Activated naive CD8-positive, alpha-beta T cell treated with anti-CD3 and anti-CD28 coated beads, Interleukin-2, amount 50 U/mL, for 16 hours (primary cell): ENCODE measurements around the gene LRRC70.

Source experiments
- DNase-seq: peaks from one replicate; pipeline ENCODE4 v3.0.0-alpha.2; 2020; ENCODE audit warnings: low read depth, low spot score

Gene LRRC70

DNA sequence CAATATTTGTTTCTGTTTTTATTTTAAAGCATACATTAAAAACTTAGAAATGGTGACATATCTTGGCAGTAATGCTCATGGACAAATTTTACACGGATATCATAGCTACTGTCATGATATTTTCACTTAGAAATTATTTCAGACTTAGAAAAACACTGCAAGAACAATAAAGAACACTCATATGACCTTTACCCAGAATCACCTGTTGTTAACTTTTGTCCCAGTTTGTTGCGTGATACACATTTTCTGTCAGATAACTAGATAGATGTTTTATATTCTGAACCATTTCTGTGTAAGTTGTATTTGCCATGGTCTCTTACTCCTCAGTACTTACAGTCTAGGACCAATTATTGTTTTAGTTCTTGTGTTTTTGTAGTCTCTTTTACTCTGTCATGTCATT is 3.6 kb upstream of the LRRC70 start:
- no peak for DNase-seq

DNA sequence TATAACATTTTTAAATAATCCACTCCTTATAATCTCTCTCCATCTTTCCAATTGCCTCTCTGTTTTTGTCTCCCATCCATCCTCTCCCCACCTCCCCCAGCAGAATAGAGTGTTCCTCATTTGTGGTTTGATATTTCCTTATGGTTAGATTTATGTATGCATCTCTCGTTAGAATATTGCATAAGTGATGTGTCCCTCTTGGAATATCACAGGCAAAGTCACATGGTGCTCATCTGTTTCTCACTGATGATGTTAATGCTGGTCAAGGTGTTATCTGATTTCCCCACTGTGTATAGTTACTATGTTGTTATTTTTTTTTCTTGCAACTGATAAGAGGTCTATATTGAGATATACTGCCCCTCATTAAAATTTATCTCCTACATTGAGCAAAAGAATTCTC is 3.1 kb upstream of the LRRC70 start:
- no peak for DNase-seq

DNA sequence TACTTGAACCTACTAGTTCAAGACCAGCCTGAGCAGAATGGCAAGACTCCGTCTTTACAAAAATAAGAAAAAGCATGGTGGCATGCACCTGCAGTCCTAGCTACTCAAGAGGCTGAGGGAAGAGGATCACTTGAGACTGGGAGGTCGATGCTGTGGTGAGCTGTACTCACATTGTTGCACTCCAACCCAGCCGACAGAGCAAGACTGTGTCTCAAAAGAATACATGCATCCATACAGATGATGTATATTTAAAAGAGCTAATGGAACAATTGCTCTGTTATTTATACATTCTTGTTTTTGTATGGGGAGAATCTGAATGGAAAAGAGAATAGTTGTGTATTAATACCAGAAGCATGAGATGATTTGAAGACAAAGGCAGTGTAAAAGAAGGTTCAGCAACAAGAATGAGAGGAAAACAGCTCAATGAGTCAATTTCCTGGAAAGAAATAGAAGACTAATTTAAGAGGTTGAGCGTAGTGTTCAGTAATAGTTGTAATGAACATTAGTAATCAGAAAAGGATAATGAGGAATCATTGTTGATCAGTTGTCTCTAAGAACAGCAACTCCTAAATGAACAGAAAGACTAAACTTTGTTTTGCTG is 1.9 kb upstream of the LRRC70 start:
- no peak for DNase-seq

DNA sequence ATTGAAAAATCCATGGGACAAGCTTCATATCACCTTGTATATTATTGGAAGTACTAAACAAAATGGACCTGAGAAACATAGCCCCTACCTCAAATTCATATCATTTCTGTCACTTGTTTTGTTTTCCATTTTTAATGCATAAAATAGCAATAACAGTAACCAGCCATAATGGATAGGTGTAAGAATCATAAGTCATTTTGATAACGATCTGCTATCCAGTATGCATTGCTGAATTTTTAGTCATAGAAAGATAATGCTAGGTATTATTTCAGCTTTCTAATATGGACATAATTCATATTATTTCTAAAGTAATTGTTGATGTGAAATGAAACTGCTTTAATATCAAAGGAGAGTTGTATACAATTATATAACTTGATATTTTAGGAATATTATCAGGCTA is 1.1 kb upstream of the LRRC70 start:
- no peak for DNase-seq

DNA sequence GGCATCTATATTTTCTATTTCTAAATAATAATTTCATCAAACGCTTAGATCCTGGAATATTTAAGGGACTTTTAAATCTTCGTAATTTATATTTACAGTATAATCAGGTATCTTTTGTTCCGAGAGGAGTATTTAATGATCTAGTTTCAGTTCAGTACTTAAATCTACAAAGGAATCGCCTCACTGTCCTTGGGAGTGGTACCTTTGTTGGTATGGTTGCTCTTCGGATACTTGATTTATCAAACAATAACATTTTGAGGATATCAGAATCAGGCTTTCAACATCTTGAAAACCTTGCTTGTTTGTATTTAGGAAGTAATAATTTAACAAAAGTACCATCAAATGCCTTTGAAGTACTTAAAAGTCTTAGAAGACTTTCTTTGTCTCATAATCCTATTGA is 1.1 kb downstream of the LRRC70 start:
- no peak for DNase-seq

DNA sequence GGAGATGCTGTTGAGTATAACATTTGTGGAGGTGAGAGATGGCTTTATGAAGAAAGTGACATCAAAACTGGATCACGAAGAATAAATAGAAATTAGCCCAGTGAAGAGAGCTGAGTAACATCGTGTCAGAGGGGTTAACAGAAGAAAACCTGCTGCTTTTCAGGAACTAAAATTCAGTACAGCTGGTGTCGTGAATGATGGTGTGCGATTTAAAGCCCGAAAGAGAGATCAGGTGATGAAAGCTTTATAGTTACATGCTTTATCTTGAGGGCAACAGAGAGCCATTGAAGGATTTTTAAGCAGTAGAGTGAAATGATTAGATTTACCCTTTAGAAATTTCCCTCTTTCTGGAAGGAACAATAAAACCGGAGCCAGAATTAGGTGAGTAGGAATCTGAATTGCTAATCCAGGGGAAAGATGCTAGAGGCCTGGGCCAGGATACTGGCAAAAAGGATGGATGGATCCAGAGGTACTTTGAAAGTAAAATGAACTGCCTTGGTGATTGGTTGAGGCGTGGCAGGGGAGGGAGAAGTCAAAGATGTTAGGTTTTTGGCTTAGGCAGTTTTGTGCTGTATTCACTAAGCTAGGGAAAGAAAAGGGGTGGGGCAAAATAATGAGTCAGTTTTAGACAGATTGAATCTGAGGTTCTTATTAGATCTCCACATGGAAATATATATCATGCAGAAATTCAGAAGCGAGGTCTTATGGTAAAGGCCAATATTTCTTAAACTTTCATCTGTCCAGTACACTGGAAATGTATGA is 3.4 kb downstream of the LRRC70 start:
- DNase-seq, result no peak

DNA sequence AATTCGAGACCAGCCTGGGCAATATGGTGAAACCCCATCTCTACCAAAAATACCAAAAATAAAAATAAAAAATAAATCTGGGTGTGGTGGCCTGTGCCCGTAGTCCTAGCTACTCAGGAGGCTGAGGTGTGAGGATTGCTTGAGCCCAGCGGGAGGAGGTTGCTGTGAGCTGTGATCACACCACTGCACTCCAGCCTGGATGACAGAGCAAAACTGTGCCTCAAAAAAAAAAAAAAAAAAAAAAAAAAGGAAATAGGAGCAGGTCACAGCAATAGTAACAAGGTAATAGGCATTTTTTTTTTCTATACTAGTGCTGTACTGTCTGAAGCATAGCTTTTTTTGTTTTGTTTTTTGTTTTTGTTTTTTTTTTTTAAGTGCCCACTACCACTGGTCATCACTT is 5.8 kb downstream of the LRRC70 start:
- DNase-seq, result no peak

DNA sequence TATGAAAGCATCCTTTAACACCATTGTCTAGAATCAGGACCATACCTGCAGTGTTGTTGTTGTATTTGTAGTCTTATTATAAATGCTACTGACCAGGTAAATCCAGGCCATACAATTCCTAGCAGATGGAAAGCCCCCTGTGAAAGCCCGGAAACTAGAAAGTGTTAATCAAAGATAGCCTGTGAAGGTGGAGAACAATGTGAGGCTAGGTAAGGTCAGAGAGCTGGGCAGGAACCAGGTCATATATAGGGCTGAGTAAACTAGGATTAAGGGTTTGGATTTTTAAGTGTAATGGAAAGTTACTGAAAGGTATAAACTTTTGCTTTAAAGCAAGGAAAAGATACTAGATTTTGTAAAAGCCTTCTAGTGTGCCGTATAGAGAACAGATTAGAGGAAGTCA is 6.7 kb downstream of the LRRC70 start:
- no peak for DNase-seq

DNA sequence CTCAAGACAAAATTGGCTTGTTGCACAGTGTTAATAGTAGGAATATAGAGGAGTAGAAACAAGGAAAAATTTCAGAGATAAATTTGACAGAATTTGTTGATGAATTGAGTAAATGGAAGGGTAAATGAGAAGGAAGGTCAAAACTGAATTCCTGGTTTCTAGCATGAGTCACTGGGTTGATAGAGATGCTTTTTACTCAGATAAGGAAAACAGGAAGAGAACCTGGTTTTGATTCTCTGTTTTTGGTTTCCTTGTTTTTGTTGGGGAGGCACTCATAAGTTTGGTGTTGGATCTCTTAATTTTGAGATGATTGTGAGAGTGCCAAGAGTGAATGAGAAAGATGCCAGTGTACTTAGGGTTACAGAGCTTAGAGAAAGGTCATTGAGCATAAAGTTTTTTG is 7.1 kb downstream of the LRRC70 start:
- no peak for DNase-seq

DNA sequence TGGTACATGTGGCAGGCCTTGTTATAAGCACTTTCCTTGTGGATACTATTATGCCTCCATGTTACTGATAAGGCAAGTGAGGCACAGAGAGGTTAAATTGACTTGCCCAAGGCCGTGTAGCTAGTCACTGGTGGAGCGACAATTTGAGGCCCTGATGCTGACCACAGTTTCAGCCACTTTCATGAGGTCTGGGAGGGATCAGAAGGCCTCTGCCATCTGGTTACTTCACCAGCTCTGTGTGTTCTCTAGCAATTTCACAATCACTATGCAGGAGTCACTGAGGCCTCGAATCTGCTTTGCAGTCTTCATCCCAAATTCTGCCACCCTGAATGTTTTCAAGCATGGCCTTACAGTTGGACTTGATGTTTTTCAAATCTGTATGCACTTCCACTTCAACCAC is 9.1 kb downstream of the LRRC70 start:
- no peak for DNase-seq

DNA sequence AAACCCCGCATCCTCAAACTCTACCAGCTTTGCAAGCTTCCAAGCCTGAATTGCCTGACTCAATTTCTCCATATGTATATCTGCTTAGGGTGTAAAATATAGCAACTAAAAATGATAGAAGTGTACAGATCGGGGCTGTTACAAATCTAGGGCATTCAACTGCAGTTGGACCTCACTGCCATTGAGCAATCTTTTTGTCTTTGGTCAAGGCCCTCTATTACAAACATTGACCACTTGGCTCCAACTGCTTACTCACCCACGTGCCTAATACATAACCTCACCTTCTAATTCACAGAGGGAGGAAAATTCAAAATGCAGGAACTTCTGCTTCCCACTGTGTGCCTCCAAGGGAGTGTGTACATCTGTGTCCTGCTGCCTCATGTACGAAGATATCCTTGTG is 10.0 kb downstream of the LRRC70 start:
- DNase-seq, result no peak

DNA sequence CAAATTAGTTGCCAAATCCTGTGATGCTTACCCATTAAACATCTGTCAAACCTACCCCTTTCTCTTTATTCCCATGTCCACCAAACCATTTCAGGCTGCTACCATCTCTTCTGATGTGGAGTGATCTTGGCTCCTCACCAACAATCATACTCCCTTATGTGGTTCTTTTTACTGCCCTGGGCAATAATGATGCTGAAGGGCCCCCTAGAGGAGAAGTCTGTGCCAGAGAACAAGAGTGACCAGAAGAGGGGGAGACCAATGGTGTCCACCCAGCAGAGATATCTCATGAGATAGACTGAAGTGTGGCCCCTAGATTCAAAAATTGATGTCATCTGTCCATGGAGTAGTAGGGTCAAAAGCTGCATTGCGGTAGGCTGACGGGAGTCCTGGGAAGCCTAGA is 10.9 kb downstream of the LRRC70 start:
- no peak for DNase-seq

DNA sequence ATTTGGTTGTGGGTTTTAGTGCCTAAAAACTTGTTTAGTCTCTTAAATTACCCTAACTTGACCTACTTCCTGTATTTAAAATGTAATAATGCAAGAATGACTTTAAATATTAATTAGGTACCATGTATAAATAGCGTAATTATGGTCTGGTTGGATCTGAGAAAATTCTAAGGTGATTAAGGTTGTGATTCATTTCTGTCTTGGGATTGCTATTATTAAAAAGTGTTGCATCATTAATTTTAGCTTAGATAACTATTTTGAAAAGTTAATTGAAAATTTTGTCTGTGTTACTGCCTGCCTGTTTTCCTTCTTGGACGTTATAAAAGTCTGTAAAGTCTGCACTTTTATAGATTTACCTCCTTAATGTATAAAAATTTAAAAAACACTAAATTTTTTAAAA is 11.8 kb downstream of the LRRC70 start:
- no peak for DNase-seq

DNA sequence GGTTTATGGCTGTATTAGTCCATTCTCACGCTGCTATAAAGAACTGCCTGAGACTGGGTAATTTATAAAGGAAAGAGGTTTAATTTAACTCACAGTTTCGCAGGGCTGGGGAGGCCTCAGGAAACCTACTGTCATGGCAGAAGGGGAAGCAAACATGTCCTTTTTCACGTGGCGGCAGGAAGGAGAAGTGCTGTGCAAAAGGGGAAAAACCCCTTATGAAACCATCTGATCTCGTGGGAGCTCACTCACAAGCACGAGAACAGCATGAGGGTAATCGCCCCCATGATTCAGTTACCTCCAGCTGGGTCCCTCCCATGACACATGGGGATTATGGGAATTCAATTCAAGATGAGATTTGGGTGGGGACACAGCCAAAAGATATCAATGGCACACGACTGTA is 13.9 kb downstream of the LRRC70 start:
- DNase-seq, result no peak

DNA sequence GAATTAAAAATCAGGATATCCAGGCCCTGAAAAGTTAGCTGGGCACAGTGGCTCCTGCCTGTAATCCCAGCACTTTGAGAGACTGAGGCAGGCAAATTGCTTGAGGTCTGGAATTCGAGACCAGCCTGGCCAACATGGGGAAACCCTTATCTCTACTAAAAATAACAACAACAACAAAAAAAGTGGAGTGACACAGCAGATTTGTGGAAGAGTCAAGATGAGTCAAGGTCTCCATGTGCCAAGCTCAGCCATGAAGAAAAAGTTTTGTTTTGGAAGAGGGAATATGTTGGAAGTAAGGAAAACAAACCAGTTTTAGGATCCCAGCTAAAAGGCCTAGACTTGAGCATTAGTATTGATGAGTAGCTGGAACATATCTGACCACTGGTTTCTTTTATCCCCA is 14.7 kb downstream of the LRRC70 start:
- DNase-seq, result no peak

DNA sequence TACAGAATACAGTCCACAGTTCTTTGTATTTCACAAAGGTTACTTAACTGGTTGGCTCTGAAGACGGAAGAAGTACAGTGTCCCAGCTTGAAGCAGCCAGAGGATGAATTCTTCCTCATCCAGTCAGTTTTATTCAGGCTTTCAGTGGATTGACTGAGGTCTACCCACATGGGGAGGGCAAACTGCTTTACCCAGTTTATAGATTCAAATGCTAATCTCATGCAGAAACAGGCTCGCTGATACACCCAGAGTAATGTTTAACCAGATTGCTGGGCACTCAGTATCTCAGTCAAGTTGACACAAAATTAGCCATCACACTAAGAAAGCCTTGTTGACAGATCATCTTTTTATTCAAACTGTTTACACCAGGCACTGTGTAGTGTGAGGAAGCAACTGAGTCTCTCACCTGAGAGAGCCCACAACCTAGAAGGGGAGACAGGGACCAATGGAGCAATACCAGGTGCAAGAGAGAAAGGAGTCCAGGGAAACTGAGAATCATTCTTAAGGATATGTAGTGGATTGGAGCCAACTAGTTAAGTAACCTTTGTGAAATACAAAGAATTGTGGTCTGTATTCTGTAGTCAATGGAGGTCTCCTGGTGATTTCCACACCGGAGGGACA is 15.9 kb downstream of the LRRC70 start:
- DNase-seq, result no peak

DNA sequence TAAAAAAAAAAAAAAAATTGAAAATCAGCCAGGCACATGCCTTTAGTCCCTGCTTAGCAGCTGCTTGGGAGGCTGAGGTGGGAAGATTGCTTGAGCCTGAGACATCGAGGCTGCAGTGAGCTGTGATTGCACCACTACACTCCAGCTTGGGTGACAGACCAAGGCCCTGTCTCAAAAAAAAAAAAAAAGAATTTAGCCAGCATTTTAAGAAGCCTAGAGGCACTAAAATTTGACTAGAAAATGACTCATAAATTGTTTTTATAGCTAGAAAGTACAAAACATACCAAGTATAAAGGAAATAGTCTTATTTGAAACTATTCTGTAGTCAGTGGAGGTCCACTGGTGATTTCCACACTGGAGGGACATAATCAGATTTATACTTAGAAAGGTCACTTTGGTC is 17.5 kb downstream of the LRRC70 start:
- DNase-seq, result no peak

DNA sequence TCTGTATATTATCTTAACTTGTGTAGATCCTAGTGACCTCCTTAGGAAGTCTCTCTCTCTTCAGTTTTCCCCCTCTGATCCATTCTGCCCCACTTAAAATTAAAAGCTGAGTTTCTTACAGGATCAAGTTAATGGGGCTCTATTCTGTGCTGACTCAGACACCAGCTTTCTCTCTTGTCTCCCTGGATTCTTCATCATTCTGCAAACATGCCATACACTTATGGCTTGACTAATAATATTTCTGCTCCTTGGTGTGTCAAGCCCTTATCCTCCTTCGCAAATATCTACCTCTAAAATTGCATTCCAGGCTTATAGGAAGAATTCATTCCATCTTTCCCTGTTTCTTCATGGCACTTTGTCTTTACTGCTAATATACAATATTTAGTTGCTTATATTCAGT is 18.1 kb downstream of the LRRC70 start:
- DNase-seq, result no peak

DNA sequence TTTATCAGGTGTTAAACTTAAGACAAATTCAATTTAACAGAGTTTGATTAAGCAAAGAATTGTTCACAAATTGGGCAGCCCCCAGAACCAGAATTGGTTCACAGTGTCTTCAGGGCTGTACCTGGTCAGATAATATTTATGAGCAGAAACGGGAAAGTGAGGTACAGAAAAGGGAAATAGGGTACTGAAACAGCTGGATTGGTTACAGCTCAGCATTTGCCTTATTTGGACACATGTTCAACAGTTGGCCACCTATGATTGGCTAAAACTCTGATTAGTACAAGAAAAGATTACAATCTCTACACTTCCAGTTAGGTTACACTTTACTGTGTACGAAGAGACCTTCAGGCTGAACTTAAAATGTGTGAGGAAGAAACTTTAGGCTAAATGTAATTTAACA is 18.7 kb downstream of the LRRC70 start:
- DNase-seq, result no peak

DNA sequence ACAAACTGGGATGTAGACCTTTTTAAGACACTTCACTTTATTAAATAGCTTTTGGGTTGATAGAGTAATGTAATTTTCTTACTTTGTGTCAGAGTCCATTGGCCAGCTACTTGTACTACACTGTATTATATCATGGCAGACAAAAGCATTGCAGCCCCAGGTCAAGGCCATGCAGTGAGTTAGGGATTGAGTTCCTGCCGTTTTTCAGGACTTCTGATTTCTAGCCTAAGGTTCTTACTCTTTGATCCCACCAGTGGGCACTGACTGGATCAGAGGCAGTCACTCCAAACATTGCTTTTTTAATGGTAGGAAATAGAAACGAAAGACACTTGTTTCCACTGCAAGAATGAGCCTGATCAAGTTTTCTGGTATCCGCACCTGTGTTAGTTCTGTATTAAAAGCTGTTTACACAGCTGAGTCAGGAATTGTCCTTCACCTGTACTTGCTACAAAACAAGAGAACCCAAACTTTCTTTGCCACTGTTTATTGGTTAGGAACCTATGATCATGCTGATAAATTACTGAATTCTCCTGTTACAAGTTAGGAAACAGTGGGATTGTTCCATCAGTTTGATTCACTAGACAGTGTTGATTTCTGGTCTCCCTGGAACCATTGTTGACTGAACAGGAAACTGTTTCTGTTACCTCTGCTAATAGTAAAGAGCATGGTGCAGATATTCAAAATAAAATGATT is 22.1 kb downstream of the LRRC70 start:
- DNase-seq, result no peak

DNA sequence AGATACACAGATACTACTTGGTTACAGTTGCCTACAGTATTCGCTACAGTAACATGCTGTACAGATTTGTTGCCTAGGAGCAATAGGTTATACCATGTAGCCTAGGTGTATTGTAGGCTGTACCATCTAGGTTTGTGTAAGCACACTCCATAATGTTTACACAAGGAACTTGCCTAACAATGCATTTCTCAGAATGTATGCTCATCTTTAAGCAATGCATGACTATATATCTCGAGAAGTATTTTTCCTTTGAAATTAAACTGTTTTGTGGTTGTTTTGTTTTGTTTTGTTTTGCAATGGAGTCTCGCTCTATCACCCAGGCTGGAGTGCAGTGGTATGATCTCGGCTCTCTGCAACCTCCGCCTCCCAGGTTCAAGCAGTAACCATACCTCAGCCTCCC is 25.3 kb downstream of the LRRC70 start:
- DNase-seq, result no peak

DNA sequence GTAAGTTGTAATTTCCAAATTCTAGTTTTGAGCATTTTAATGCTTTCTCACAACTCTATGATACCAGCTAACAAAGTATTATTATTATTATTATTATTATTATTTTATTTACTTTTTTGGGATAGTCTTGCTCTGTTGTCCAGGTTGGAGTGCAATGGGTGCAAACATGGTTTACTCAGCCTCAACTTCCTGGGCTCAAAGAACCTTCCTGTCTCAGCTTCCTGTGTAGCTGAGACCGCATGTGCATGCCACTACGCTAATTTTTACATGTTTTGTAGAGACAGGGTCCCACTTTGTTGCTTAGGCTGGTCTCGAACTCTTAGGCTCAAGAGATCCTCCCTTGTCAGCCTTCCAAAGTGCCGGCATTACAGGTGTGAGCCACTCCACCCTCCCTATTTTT is 27.0 kb downstream of the LRRC70 start:
- no peak for DNase-seq

DNA sequence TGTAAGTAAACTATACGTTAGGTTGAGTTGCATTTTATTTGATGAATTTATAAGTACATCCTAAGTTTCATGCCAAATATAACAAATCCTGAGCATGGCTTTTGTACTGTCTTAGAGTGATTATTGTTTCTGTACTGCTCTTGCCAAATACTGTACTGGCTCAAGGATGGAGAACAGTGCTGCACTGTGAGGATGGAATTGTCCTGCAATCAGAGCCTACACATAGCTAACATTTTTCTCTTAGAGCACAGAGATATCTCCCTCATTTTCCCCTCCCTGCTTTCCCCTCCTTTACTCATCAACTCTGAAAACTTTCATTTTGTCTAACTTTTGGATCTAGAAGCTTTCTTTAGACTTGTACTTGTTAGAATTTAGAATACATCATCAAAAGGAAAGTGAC is 28.3 kb downstream of the LRRC70 start:
- no peak for DNase-seq
